CD4-positive, alpha-beta T cell (primary cell): ENCODE results near the gene PDCD4. TPM values are rescaled to one million over a fixed set of nuclear protein-coding genes. Genes with fewer than 3 reads are reported as not detected.
A peak's percentile ranks its signal among the peaks of the same experiment; 100 is the strongest.

Experiments used
- ATAC-seq: fragments of 200-7000 bp; cut with Tn5 transposase; one replicate; pipeline ENCODE4 v1.10.0; 2022; ENCODE audit warnings: mild to moderate bottlenecking; ENCODE audit not compliant: poor library complexity
- CTCF ChIA-PET: fragments of 350-600 bp; sonication (Branson Sonifier 250); formaldehyde crosslinking; loops from one replicate; lab custom pipeline; 2021; ENCODE audit warnings: antibody characterized with exemption, inconsistent platforms; lab: Charles Lee
- POLR2A ChIA-PET: fragments of 350-600 bp; sonication (Branson Sonifier 250); formaldehyde crosslinking; loops from one replicate; lab custom pipeline; 2021; ENCODE audit warnings: antibody characterized with exemption, inconsistent platforms; lab: Charles Lee
- DNase-seq, 14 experiments: peaks; one replicate each; pipeline ENCODE4 v3.0.0-alpha.2; 2013 to 2020; ENCODE audit warnings: mixed read lengths in 2 of 14
- H3K27ac ChIP-seq, 2 donors: one replicate each; pipeline versions ENCODE4 v1.5.1 to v1.7.0; 2013; ENCODE audit warnings: low read length in 2 of 2, low read depth in 1 of 2, mild to moderate bottlenecking in 1 of 2
- H3K27me3 ChIP-seq, 2 experiments: 1 replicate in 1 of 2; 2 replicates in 1 of 2; pipeline versions ENCODE4 v1.6.1 to v1.7.0; 2013; ENCODE audit warnings: low read length in 2 of 2, control low read depth in 1 of 2, mild to moderate bottlenecking in 1 of 2, moderate library complexity in 1 of 2; ENCODE audit not compliant: insufficient read depth in 2 of 2, control insufficient read depth in 1 of 2
- H3K36me3 ChIP-seq: one replicate; pipeline ENCODE4 v1.6.1; 2013; ENCODE audit warnings: low read length, control low read depth; ENCODE audit not compliant: insufficient read depth
- H3K4me1 ChIP-seq: one replicate; pipeline ENCODE4 v1.6.1; 2013; ENCODE audit warnings: low read length, control low read depth; ENCODE audit not compliant: insufficient read depth
- H3K4me3 ChIP-seq: one replicate; pipeline ENCODE4 v1.5.1; 2013; ENCODE audit warnings: mild to moderate bottlenecking, low read length, moderate library complexity
- H3K9me3 ChIP-seq, 2 experiments: 1 replicate in 1 of 2; 2 replicates in 1 of 2; pipeline versions ENCODE4 v1.6.1 to v1.7.0; 2013; ENCODE audit warnings: low read length in 2 of 2, mild to moderate bottlenecking in 2 of 2, control low read depth in 1 of 2, moderate library complexity in 1 of 2; ENCODE audit not compliant: control insufficient read depth in 1 of 2, insufficient read depth in 1 of 2
- H3K27ac Mint-ChIP-seq: one replicate; pipeline ENCODE4 v1.8.0; 2020; ENCODE audit warnings: mixed read lengths
- H3K27me3 Mint-ChIP-seq: one replicate; pipeline ENCODE4 v1.8.0; 2021; ENCODE audit warnings: mixed read lengths
- H3K36me3 Mint-ChIP-seq: one replicate; pipeline ENCODE4 v1.8.0; 2021; ENCODE audit warnings: low read depth, mixed read lengths
- H3K4me1 Mint-ChIP-seq: one replicate; pipeline ENCODE4 v1.8.0; 2021; ENCODE audit warnings: low read depth, mixed read lengths
- H3K4me3 Mint-ChIP-seq: one replicate; pipeline ENCODE4 v1.8.0; 2020; ENCODE audit warnings: mild to moderate bottlenecking, mixed read lengths
- H3K9me3 Mint-ChIP-seq: one replicate; pipeline ENCODE4 v1.8.0; 2020; ENCODE audit warnings: mixed read lengths
- CTCF ChIP-seq: fragments of 200-600 bp; IDR thresholded peaks from one replicate; pipeline ENCODE4 v1.8.0; 2022; ENCODE audit warnings: antibody characterized with exemption, mild to moderate bottlenecking
- intact Hi-C, 2 experiments: fragments of 100-400 bp; cut with DNase I in 1 of 2; cut with micrococcal nuclease in 1 of 2; formaldehyde crosslinking; loops; one replicate each; pipeline versions ENCODE4 v1.15.1 to v1.9.0; 2023 to 2025; cut with DNase I, micrococcal nuclease
- total RNA-seq, 174 experiments: library from RNA in 2 of 174; stranded (reverse) in 2 of 174; gene quantifications; one replicate each; pipeline ENCODE4 v1.2.3 and lab custom pipeline; 2021 to 2026

PDCD4 gene
- total RNA-seq, 2 experiments from 2014 or later, result 352 to 358 TPM

- Mint-ChIP-seq H3K36me3 (no peaks in the 10 kb centered on the region), H3K4me3 (peak overlapping the region; percentile 58), H3K4me1 (peaks cover 89% of the 10 kb centered on the region), H3K9me3 (no peaks in the 10 kb centered on the region), H3K27ac (peak overlapping the region; percentile 96), H3K27me3 (no peaks in the 10 kb centered on the region)
- H3K4me1 ChIP-seq, result peaks cover 82% of the 10 kb centered on the region
- ATAC-seq, result no peak
- no peaks in the 10 kb centered on the region for H3K9me3 ChIP-seq
- peak in 3 of 14 experiments; percentile 47 to 64 (median 52) for DNase-seq
- POLR2A ChIA-PET, result interaction anchor here (0.9 to 6.8 kb wide), 13 partner anchors 9 to 61 kb away, joined by 3 to 102 read pairs (median 7); partner anchors contain the start of genes BBIP1, PDCD4 and SHOC2
- CTCF ChIA-PET, result interaction anchor here (0.6 to 2.3 kb wide), 6 partner anchors 14 to 246 kb away, joined by 3 to 14 read pairs (median 6); partner anchors contain the start of gene PDCD4
- H3K27ac ChIP-seq, result peak overlapping the region; percentile 88 to 92
- no peak for TF ChIP-seq CTCF
- no peaks in the 10 kb centered on the region for H3K36me3 ChIP-seq
- no peak overlapping the region for H3K4me3 ChIP-seq
- intact Hi-C loops, result no loop called here
- no peaks in the 10 kb centered on the region for H3K27me3 ChIP-seq
Observed at GRCh38 chr10:110858297-110858934, 13.3 kb upstream of the PDCD4 start.

DNA sequence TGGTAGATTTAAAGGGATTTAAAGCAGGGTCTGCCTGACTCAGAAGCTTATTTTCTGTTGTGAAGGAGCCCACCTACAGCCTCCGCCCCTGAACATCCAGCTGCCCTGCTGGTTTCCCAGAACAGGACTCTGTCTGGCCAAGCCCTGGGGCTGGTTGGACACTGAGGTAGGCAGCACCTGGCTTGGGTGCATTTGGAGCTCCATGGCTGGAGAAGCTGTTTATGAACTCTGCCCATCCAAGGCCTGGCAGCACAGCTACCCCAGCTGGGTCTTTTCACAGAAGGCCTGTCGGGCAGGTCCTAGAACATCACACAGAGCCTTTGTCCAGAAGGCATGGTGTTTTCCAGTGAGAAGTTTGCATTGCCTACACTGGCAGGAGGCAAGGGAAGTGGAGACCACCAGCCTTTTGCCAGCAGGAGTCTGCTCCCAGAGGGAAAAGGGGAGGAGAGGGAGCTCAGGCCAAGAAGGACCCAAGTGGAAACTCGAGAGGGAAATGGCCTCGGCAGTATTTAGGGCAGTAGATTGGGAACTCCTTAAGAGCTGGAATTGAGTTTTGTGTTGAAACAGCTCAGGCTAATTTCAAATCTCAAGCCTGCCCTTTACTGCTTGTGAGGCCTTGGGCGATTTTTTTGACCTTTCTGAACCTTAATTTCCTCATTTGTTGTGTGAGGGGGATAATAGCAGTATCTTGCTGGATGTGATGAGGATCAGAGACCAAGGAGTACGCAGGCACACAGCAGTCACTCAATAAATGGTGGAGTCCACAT lies 12.3 kb upstream of the PDCD4 start:
- H3K4me1 Mint-ChIP-seq, result peaks cover 89% of the 10 kb centered on the region
- H3K4me1 ChIP-seq, result peaks cover 87% of the 10 kb centered on the region
- no peaks in the 10 kb centered on the region for H3K36me3 Mint-ChIP-seq
- H3K9me3 ChIP-seq, result no peaks in the 10 kb centered on the region
- H3K9me3 Mint-ChIP-seq, result no peaks in the 10 kb centered on the region
- no peaks in the 10 kb centered on the region for H3K27me3 ChIP-seq
- CTCF ChIA-PET, result interaction anchor here (2.2 kb wide), 1 partner anchor 17 kb away, joined by 6 read pairs; no protein-coding TSS in a partner anchor
- no peaks in the 10 kb centered on the region for H3K36me3 ChIP-seq
- no peak overlapping the region for H3K4me3 ChIP-seq
- intact Hi-C loops, result no loop called here
- peak overlapping the region; percentile 96 for H3K27ac Mint-ChIP-seq
- POLR2A ChIA-PET, result interaction anchor here (0.5 to 6.8 kb wide), 10 partner anchors 8 to 126 kb away, joined by 3 to 102 read pairs (median 4); partner anchors contain the start of gene PDCD4
- DNase-seq (no peak), ATAC-seq (no peak)
- H3K27me3 Mint-ChIP-seq, result no peaks in the 10 kb centered on the region
- peak overlapping the region; percentile 88 to 92 for H3K27ac ChIP-seq
- H3K4me3 Mint-ChIP-seq, result peak overlapping the region; percentile 18
- TF ChIP-seq CTCF, result no peak

DNA sequence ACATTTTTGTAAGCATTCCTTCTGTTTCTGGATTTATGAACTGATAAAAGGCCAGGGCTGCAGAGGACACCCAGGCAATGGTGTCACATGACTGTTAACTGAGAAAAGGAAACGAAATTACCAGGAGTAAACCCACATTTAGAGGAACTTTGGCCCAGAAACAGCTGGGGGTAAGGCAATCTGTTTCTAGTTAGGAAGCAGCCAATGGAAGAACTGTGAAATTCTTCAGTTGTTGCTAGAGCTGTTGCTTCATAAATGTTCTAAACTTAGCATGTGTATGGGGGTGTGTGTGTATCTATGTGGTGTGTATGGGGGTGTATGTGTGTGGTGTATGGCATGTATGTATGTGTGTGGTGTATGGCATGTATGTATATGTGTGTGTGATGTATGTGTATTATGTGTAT lies 11.8 kb upstream of the PDCD4 start:
- ChIA-PET POLR2A (interaction anchor here (0.5 to 6.8 kb wide), 13 partner anchors 9 to 127 kb away, joined by 3 to 102 read pairs (median 4); partner anchors contain the start of genes BBIP1, PDCD4 and SHOC2), CTCF (interaction anchor here (1.5 kb wide), 1 partner anchor 56 kb away, joined by 4 read pairs; no protein-coding TSS in a partner anchor)
- Mint-ChIP-seq H3K27me3 (no peaks in the 10 kb centered on the region), H3K36me3 (no peaks in the 10 kb centered on the region), H3K27ac (peak overlapping the region; percentile 96), H3K9me3 (no peaks in the 10 kb centered on the region), H3K4me3 (peak overlapping the region; percentile 18), H3K4me1 (peaks cover 91% of the 10 kb centered on the region)
- Histone ChIP-seq H3K4me1 (peaks cover 86% of the 10 kb centered on the region), H3K27me3 (no peaks in the 10 kb centered on the region), H3K4me3 (no peak overlapping the region), H3K27ac (peak overlapping the region; percentile 88 to 92), H3K36me3 (no peaks in the 10 kb centered on the region), H3K9me3 (no peaks in the 10 kb centered on the region)
- ATAC-seq (no peak), DNase-seq (peak in 2 of 14 experiments; percentile 43 to 44)
- no peak for TF ChIP-seq CTCF
- intact Hi-C loops, result loop anchor here in 1 of 2 experiments (1.0 kb wide), 1 partner anchor 12 kb away; no protein-coding TSS in a partner anchor
